Activated CD8-positive, alpha-beta T cell treated with anti-CD3 and anti-CD28 coated beads for 36 hours (primary cell): ENCODE measurements around the gene DAB2IP. TPM values are rescaled to one million over a fixed set of nuclear protein-coding genes. Genes with fewer than 3 reads are reported as not detected.
A peak's percentile ranks its signal among the peaks of the same experiment; 100 is the strongest.

Experiments used
- ATAC-seq: fragments of 200-7000 bp; cut with Tn5 transposase; one replicate; pipeline ENCODE4 v1.10.0; 2021; ENCODE audit warnings: mild to moderate bottlenecking, moderate library complexity
- CTCF ChIA-PET: fragments of 350-600 bp; sonication (Branson Sonifier 250); formaldehyde crosslinking; loops from one replicate; lab custom pipeline; 2021; ENCODE audit warnings: antibody characterized with exemption; lab: Charles Lee
- POLR2A ChIA-PET: fragments of 350-600 bp; sonication (Branson Sonifier 250); formaldehyde crosslinking; loops from one replicate; lab custom pipeline; 2021; ENCODE audit warnings: antibody characterized with exemption; lab: Charles Lee
- DNase-seq: peaks from one replicate; pipeline ENCODE4 v3.0.0-alpha.2; 2020
- H3K27ac Mint-ChIP-seq: one replicate; pipeline ENCODE4 v1.8.0; 2021; ENCODE audit warnings: mild to moderate bottlenecking, mixed read lengths
- H3K27me3 Mint-ChIP-seq: one replicate; pipeline ENCODE4 v1.8.0; 2021; ENCODE audit warnings: mixed read lengths
- H3K36me3 Mint-ChIP-seq: one replicate; pipeline ENCODE4 v1.8.0; 2021; ENCODE audit warnings: low read depth, mixed read lengths
- H3K4me1 Mint-ChIP-seq: one replicate; pipeline ENCODE4 v1.8.0; 2021; ENCODE audit warnings: low read depth, mixed read lengths
- H3K4me3 Mint-ChIP-seq: one replicate; pipeline ENCODE4 v1.8.0; 2021; ENCODE audit warnings: mild to moderate bottlenecking, moderate library complexity, mixed read lengths
- H3K9me3 Mint-ChIP-seq: one replicate; pipeline ENCODE4 v1.8.0; 2021; ENCODE audit warnings: mixed read lengths
- intact Hi-C: fragments of 100-400 bp; cut with micrococcal nuclease; formaldehyde crosslinking; loops from one replicate; pipeline ENCODE4 v1.10.0; 2022
- total RNA-seq, 2 experiments: library from RNA; stranded (reverse); gene quantifications; one replicate each; pipeline ENCODE4 v1.2.3, GENCODE V29; 2021
- TF ChIP-seq, protein P1 (sequence below): fragments of 200-600 bp; IDR thresholded peaks from one replicate; pipeline ENCODE4 v1.8.0; 2022; ENCODE audit warnings: antibody characterized with exemption, mild to moderate bottlenecking

The DAB2IP gene
- total RNA-seq, 2 experiments from 2014 or later: 0.54 to 1.5 TPM

DNA sequence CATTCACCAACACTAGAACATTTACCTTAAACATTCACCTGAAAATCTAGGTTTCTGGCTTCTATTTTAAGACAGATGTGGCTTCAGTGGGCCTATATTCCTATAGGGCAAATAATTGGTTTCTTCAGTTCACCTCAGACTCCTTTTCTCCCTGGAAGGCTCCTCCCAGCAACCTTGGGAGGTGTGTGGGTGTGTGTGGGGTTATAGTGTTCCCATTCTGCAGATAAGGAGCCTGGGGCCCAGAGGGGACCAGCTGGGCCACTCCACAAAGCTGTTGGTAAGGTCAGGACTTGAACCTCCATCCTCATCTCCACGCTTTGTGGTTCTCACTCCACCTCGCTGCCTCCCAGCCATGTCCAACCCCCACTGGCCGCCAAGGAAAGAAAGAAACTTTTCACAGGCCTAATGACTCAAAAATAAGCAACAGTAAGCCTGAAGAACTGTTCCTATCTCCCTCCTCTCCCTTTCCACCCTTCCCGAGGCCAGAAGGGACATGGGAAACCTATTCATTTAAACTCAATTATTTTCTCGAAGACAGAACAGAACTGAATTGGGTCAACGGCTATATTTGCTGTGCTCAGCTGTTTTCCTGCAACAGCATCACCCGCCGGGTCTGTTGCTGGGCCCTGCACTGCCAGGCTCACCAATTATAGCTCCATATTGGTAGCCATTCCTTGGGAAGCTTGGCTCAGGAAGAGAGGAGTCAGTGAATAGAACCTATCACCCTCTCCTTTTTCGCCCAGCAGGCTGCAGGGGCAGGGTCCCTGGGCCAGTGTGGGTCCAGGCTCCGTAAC is 78.5 kb downstream of the DAB2IP start:
- no peak overlapping the region for H3K4me3 Mint-ChIP-seq
- no peaks in the 10 kb centered on the region for H3K36me3 Mint-ChIP-seq
- H3K27ac Mint-ChIP-seq: no peak overlapping the region
- peaks cover 12% of the 10 kb centered on the region for H3K4me1 Mint-ChIP-seq
- ChIA-PET POLR2A (no interaction called here), CTCF (no interaction called here)
- DNase-seq: no peak
- ATAC-seq: no peak
- TF ChIP-seq, protein P1, sequence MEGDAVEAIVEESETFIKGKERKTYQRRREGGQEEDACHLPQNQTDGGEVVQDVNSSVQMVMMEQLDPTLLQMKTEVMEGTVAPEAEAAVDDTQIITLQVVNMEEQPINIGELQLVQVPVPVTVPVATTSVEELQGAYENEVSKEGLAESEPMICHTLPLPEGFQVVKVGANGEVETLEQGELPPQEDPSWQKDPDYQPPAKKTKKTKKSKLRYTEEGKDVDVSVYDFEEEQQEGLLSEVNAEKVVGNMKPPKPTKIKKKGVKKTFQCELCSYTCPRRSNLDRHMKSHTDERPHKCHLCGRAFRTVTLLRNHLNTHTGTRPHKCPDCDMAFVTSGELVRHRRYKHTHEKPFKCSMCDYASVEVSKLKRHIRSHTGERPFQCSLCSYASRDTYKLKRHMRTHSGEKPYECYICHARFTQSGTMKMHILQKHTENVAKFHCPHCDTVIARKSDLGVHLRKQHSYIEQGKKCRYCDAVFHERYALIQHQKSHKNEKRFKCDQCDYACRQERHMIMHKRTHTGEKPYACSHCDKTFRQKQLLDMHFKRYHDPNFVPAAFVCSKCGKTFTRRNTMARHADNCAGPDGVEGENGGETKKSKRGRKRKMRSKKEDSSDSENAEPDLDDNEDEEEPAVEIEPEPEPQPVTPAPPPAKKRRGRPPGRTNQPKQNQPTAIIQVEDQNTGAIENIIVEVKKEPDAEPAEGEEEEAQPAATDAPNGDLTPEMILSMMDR: no peak
- H3K9me3 Mint-ChIP-seq: no peaks in the 10 kb centered on the region
- peaks cover 8% of the 10 kb centered on the region for H3K27me3 Mint-ChIP-seq
- intact Hi-C loops: no loop called here

DNA sequence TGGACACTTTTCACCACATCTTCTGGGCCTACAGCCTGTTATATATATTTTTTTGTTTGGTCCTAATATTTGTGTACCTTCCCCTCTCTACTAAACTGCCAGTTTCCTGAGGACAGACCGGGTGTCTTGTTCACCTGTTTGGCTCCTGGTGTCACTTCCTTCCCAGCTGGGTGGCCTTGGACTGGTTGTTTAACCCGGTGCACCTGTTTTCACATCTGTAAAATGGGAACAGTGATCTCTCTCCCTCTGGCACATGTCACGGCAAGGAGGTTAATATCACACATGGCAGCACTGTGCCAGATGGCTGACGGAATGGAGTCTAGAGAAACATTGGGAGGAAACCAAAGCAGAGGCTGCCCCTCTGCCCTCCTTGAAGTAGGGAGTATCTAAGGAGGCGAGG is 79.7 kb downstream of the DAB2IP start:
- no peak for ATAC-seq
- Mint-ChIP-seq H3K27me3 (peaks cover 17% of the 10 kb centered on the region), H3K9me3 (no peaks in the 10 kb centered on the region), H3K27ac (no peak overlapping the region), H3K36me3 (no peaks in the 10 kb centered on the region), H3K4me1 (peaks cover 19% of the 10 kb centered on the region), H3K4me3 (no peak overlapping the region)
- TF ChIP-seq, protein P1: no peak
- POLR2A ChIA-PET: no interaction called here
- intact Hi-C loops: no loop called here
- no peak for DNase-seq
- CTCF ChIA-PET: no interaction called here

DNA sequence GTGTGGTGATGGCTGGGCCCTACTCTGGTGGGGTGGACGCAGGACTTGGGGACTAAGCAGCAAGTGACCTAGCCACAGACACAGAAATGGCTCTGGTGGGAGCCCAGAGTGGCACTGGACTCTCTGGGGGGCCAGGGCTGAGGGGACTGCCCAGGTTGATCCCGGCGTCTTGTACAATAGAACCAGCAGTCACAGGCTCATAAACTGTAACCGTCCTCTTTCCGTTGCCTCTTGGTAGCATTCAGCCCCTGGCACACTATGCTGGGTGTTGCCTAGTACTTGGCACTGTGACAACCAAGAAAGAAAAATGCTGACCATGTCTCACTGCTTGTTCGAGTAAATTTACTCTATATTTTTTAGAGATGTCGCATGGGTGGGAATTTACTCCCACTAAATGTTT is 80.5 kb downstream of the DAB2IP start:
- H3K4me3 Mint-ChIP-seq: no peak overlapping the region
- H3K27ac Mint-ChIP-seq: no peak overlapping the region
- no peaks in the 10 kb centered on the region for H3K9me3 Mint-ChIP-seq
- H3K36me3 Mint-ChIP-seq: no peaks in the 10 kb centered on the region
- POLR2A ChIA-PET: no interaction called here
- peaks cover 22% of the 10 kb centered on the region for H3K27me3 Mint-ChIP-seq
- CTCF ChIA-PET: no interaction called here
- ATAC-seq: no peak
- no peak for DNase-seq
- TF ChIP-seq, protein P1: no peak
- peaks cover 23% of the 10 kb centered on the region for H3K4me1 Mint-ChIP-seq
- intact Hi-C loops: no loop called here

DNA sequence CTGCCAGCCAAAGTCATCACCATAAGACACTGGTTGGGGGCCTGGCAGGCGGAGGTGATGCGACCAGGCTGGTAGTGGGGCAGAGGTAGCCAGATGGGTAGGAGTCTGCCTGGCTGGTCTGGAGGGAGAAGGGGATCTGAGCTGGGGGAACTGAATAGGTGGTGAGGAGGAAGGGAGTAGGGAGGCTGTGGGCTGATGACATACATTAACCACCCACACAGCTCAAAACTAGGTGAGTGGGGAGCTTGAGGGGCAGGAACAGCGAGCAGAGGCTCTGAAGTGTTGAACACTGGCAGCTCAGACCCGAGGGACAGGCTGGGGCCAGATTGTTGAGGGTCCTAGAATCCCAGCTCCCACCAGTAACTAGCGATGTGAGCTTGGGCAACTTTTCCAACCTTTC is 81.0 kb downstream of the DAB2IP start:
- TF ChIP-seq, protein P1: no peak
- Mint-ChIP-seq H3K36me3 (no peaks in the 10 kb centered on the region), H3K9me3 (no peaks in the 10 kb centered on the region), H3K27ac (peak overlapping the region; percentile 60), H3K4me1 (peaks cover 23% of the 10 kb centered on the region), H3K27me3 (peaks cover 22% of the 10 kb centered on the region), H3K4me3 (no peak overlapping the region)
- intact Hi-C loops: no loop called here
- ATAC-seq: no peak
- no peak for DNase-seq
- ChIA-PET POLR2A (no interaction called here), CTCF (no interaction called here)

DNA sequence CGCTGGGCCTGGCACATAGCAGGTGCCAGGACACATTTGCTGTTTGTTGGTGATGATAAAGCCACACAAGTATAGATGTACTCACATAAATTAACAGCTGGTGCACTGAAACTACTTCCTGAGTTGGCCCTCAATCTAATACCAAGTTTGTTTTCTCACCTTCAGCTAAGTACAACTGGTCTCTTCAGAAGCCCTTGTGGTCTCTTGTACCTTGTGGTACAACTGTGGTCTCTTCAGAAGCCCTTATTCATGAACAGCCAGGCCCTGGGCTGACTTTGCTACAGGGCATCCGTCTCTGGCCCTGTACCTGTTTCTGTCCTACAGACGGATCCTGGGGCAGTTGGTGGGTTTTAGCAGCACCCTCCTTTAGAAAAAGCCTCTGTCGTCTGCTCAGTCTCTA is 81.5 kb downstream of the DAB2IP start:
- ChIA-PET POLR2A (no interaction called here), CTCF (interaction anchor here (1.1 kb wide), 1 partner anchor 11 kb away, joined by 3 read pairs; no protein-coding TSS in a partner anchor)
- DNase-seq (no peak), ATAC-seq (peak; percentile 60)
- intact Hi-C loops: no loop called here
- no peaks in the 10 kb centered on the region for H3K36me3 Mint-ChIP-seq
- TF ChIP-seq, protein P1: no peak
- no peaks in the 10 kb centered on the region for H3K9me3 Mint-ChIP-seq
- H3K27me3 Mint-ChIP-seq: peaks cover 22% of the 10 kb centered on the region
- H3K27ac Mint-ChIP-seq: no peak overlapping the region
- peaks cover 23% of the 10 kb centered on the region for H3K4me1 Mint-ChIP-seq
- H3K4me3 Mint-ChIP-seq: no peak overlapping the region
